HG03571 (cell line): Measurements from ENCODE around the gene TMEM184A.

Experiments
- ATAC-seq: cut with Tn5 transposase; IDR thresholded peaks from one replicate; pipeline ENCODE4 v1.9.1; 2021; ENCODE audit not compliant: unreplicated experiment

The TMEM184A gene

DNA sequence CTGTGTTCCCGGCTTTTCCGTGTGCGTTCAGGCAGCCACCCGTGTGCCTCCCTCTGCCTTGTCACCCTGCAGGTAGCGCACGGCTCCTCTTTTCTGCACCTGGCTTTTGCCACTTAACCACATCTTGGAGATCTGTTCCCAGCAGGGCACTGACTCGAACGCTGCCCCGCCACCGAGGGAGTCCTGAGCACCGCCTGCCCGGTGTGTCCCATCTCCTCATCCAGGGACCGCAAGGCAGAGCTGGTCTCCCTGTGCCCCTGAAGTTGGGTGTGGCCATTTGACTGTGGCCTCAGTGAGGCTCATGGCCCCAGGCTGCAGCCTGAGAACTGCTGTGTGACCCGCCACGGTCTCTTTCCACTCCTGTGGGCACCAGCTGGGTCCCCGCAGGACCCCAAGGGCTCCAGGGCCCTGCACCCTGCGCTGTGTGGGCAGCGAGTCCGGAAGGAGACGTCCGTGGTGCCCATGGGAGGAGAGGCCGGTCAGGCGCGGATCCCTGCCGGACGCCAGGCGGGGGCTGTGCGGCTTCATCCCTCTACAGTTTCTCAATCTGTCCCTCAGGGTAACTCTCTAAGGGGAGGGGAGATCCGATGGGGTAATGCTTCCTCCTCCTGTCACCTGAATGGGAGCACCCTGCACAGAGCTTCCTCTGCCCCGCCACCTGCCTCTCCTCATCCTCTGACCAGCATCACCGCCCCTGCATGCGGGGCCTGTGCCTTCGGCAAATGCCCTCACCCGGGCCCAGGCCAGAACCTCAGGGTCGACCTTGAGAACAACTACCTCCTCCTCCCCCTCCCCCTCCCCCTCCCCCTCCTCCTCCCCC lies 50.1 kb downstream of the TMEM184A start:
- ATAC-seq, result no peak

DNA sequence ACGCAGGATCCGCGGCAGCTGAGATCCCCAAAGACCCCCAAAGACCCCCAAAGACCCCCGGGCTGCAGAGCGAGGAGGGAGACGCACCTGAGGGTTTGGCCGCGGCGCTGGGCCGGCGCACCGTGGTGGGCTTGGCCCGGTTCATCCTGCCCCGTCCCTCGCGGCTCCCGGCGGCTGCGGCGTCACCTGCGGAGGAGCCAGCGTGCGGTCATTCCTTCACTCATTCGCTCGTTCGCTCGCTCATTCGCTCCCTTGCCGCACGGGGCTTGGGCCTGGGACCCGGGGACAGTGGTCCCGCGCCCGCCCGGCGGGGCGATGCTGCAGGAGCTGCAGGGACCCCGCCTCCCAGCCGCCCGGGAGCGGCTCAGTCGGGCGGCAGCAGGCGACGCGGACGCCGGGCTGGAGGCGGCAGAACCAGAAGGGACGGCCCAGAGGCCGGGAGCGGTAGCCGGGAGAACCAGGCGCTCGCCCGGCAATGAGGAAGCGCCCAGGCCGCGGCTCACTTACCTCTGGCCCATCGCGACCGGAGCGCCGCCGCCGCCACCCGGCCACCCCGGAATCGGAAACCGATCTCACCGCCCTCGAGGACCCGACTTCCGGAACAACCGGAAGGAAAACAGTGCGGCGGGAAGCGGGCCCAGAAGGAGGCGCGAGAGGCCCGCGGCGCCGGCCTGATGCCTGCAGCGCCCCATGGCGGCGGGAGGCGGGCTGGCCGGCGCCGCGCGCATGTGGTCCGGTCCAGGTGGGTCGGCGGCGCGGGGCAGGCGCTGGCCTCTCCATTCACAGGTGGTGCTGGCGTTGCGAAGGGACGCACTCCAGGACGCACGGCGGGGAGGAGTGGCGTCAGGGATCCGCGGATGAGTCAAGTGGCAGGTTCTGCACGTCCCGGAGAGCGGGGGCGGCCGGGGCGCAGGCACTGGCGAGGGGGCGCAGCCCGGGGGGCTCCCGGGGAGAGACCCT lies 51.9 kb downstream of the TMEM184A start, which contains the start of gene INTS1:
INTS1 (minus strand) TSS at position 574 of the 960 bp plus-strand sequence; CDS start at position 145, 429 bp downstream.
- peak; percentile 77 for ATAC-seq

DNA sequence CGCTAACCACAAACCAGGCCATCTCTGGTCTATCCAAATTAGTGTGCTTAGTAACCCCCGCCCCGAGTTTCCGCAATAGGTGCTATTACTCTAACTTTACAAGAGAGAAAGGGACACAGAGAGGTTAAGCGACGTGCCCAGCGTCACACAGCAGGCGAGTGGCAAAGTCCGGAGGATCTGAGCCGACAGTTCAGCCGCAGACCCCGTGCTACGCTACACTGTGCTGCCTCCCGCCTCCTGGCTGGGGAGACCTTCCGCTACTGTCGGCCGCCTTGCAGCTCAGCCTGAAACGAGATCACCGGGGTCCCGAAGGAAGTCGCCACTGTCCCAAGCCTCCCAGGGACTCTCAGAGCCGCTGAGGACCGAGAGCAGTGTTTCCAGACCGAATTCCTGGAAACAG lies 52.6 kb downstream of the TMEM184A start:
- no peak for ATAC-seq

DNA sequence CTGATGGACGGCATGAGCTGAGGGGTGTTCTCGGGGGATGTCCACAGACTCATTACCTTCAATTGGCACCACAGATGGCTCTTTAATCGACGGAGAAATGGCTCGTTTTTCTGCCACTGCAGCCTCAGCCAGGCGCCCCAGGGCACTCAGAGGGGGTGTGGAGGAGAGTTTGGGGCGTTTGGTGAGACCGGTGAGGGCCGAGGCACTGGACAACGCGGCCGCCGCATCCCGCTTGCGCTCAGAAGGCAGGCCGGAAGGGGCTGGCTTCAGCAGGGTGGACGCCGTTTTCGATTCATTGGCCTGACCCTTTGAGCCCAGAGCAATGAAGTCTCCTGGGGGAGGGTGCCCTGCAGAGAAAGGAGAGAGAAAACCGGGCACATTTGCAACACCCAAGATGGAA lies 53.2 kb downstream of the TMEM184A start:
- no peak for ATAC-seq

DNA sequence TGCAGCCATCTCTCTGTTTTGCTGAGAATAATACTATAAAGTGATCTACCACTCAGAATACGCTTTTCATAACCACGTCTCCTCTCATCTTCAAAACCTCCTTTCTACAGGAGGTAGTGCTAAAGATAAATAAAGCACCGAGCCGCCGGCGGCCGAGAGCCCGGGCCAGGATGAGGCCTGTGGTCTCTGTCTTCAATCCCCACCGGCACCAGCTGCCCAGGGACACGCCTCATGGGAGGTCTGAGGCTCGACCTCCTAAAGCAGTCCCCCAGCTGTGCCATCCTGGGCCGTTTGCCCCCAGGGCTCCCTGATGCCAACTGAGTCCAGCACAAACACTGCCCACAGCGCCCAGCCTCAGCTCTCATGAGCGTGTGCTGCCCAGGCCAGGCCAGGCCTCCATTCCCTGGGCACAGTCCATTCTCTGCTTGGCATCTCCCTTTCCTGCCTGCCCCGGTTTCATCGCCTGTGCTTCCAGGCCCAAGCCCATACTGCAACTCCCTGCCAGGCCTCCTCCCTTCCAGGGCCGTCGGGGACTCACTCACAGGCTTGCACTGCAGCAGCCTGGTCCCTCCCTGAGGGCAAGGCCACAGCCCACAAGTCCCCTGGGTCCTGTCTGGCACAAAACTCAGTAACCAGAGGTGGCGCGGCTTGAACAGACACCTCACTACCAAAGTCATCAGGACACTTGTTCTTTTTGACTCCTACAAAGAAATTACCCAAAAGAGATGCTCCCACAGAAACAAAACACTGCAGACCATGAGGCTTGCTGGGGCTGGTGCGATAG lies 54.3 kb downstream of the TMEM184A start:
- ATAC-seq, result no peak

DNA sequence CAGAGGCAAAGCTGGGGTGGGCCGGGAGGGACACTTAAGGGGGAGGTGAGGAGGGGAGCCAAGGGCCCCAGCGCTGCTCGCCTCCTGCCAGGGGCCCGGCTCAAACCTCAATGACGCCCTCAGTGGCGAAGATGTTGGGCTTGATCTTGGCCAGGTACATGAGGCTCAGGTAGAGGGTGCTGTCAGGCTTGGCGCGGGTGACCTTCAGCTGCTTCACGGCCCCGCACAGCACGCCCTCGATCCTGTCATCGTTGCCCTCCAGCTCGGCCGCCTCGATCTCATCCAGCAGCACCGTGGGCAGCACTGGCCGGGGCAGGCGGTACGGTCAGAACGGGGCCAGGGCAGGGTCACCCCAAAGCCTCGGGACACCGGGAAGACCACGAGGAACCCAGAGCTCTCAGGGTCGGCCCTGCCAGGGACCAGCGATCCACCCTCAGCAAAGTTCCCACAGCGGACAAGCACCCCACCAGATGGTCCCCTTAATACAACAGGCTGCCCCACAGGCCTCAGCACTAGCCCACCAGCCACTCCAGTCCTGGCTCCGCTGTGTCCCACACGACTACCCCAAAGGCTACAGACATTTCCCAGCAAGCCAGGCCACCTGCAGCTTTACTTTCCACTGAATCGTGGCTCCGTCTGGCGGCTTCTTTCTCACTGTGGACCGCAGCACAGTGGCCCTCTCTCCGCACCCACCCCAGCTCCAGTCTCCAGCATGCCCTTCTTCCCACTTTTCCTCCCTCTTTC lies 55.8 kb downstream of the TMEM184A start:
- no peak for ATAC-seq

DNA sequence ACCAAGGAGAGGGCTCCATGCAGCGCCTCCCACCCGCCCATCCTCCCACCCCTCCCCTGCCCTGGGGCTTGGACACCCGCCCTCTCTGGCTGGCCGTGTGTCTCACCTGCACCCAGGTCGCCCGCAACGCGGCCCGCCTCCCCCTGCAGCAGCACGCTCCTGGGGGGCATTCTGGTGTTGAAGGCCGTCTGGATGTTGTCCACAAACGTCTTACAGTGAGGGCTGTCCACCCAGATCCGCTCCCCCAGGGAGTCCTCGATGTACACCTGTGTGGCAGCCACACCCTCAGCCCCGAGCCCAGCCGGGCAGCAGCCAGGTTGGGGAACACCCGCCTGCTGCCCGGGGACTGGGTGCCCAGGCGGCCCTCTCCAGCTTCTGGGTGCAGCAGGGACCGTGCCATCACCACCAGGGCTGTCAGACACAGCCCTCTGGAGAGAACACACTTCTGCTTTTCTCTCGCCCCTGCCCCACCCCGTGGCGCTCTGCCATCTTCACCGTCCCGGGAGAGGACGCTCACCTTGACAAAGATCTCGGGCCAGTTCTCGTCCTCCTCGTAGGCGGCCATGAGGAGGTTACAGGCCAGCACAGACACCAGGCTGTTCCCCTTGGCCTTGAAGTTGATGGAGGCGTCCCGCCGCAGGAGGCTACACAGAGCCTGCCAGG lies 56.5 kb downstream of the TMEM184A start:
- no peak for ATAC-seq

DNA sequence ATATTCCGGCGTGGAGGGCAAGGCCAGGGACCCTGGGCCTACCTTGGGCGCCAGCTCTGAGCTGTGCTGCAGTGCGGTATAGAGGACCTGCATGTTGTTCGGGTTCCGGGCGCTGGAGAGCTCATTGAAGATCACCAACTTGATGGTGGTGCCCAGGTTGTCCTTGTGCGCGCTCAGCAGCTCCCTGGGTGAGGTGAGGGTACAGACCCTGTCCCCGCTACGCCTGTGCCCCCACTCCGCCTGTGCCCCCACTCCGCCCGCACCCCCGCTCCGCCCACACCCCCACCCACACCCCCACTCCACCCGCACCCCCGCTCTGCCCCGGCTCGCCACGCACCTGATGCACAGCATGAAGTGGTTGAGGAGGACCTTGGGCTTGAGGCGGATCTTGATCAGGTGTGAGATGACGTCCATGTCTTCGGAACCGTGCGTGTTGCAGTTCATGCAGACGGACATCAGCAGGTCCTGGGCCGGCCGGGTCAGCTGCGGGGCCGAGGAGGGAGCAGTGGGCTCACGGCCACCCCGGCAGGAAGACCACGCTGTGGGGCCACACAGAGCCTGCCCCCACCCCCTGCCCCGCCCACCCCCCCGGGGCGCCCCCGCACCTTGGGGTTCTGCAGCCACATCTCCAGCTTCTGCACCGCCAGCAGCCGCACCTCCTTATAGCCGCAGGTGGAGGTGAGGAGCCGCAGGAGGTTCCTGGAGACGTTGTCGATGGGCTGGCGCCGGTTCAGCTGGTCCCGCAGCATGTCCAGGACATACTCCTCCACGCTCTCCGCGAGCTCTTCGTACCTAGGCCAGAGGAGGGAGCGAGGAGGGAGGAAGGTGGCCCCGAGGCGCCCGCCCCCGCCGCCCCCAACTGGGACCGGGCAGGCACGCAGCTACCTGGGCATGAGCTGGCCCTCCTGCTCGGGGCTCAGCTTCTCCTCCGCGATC lies 57.4 kb downstream of the TMEM184A start:
- no peak for ATAC-seq

DNA sequence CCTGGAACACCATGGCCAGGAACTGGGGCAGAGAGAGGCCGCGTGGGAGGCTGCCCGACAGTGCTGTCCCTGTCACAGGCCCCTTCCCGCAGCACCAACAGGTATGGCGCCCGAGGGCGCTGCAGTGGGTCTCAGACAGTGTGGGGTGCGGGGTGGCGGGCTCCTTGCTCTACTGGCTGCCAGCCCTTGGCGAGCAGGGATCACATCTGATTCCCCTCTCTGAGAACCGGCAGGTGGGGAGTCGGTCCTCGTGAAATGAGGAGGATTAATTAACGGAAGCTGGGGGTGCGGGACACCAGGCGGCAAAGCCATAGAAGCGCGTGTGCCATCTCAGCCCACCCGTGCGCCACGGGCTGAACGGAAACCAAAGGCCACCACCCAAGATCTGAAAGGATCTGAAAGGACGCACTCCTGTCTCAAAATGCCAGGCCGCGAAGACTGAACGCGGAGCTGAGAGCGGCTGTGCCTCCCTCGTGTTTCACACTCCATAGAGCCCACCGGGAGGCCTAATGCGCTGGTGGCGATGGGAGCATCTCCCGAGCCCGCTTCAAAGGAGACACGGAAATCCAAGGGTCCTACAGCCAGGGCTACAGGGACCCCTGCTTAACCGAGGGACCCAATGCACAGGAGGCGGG lies 58.6 kb downstream of the TMEM184A start:
- no peak for ATAC-seq

DNA sequence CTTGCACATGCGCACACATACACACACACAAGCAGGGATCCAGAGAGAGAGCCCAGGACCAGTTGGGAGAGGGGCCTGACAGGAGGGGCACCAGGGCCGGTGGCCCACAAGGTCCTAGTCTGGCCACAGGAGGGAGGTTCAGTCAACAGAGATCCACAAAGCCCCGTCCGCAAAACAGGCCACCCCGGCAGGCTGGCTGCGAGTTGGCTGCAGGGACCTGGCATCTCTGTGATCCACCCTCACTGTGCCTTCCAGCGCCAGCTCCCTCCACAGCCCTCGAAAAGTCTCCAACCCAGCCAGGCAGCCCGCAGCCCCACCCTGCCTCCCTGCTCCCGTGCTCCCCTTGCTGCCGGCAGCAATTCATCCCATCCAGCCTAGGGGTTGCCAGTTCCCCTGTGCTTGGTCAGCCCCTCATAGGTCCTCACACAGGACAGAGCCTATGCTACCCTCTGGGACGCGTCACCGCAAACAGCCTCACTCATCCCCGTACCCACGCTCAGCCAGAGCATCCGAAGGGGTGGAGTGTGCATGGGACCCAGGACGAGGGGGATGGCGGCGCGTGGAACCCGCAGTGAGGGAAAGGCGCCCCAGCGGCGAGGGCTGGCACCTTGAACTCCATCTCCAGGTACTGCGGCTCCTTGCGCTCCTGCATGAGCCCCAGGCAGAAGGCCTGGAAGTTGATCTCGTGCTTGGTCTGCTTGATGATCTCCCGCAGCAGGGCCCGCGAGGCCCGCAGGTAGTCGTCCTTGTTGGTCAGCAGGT lies 59.3 kb downstream of the TMEM184A start:
- ATAC-seq, result no peak

DNA sequence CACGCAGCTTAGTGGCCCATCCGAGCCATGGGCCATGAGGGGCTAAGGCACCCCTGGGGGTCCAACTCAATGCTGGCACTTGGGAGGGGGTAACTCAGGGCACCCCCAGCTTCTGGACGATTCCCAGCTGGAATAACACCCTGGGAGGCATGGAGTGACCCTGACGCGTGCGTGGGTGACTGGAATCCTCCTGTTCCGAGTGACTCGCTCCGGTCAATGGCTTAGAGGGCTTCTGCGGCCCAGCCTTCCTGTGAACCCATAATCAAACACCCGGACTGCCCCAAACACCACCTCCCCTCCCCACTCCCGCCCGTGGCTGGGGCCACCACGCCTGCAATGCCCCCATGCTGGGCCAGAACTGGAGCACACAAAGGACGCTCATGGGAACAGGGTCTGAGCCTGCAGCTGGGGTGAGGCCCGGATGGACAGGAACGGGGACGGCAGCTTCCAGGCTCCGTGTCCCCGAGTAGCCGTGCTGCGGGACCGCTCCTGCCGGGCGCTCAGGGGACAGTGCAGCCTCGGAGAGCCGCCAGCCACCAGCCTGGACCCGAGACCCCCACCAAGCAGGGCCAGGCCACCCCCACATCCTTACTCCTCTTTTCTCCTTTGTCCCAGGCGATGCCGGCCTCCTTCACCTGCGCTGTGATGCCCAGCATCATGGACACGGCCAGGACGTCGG lies 60.3 kb downstream of the TMEM184A start:
- no peak for ATAC-seq

DNA sequence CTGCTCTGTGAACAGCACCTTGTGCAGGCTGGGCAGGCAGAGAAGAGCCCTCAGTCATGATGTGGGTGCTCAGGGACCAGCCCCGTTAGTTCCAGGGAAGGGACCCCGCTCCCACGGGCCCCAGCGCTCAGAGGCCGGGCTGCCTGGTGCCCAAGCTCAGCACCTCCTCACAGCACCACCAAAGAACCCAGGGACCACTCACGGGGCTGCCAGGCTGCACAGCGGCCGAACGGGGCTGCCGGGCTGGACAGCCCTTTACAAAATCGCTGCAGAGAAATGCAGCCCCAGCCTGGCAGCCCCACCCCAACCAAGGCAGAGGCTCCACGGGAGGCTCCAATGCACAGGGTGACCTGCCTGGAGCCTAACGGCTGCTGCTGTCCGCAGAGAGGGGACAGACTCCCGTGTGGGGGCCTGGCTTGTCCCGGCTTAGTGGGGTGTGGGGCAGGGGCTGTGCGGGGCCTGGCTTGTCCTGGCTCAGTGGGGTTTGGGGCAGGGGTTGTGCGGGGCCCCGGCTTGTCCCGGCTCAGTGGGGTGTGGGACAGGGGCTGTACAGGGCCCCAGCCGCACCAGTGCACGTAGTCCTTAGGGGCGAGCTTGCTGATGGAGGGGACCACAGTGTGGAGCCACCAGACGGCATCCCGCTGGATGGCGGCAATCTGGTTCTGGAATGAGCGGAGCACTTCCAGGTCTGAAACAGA lies 61.0 kb downstream of the TMEM184A start:
- no peak for ATAC-seq

DNA sequence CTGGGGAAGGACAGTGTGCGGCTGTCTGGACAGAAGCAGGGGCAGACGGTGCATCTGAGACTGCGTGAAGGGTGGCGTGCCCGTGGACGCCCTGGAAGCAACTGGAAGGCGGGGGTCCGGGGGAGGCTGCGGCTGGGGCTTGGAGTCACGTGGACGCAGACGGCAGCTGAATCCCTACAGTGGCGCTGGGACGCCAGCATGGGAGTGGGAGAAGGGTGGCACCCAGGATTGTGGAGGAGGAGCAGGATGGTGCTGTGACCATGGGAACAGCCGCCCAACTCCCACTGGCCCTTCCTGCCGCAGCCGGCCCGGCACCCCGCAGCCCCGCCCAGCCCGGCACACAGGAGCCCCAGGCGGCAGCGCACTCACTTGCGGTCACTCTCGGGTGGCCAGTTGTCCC lies 61.6 kb downstream of the TMEM184A start:
- no peak for ATAC-seq

DNA sequence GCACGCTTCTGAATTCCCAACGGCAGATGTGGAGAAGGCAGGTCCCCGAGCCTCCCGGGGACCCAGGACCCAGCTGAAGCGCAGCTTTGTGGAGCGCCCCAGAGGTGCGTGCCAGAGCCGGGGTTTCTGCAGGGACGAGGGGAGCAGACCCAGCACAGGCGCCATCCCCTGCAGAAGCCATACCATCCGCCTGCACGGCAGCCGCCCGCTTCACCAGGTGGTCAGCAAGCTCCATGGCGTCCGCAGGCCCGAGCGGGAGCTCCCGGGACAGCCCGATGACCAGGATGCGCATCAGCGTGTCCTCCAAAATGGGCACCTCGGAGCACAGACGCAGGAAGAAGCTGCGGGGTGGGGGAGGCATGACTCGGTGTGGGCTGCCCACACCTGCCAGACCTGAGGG lies 62.4 kb downstream of the TMEM184A start:
- no peak for ATAC-seq

DNA sequence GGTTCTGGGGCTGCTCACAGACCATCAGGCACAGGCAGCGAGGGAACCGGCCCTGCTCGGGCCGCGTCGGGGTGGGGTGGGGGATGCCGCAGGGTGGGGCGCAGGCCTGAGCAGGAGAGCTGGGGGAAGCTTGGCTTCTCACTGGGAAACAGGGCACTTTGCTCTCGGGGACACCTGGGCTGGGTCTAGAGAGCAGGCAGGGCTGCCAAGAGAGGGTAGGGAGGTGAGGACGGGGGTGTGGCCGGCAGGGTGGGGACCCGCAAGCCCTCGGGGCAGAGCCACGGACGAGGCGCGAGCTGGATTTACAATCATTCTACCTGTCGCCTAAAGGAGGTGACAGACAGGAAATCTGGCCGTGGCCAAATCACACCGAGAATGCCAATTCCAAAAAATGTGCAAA lies 62.9 kb downstream of the TMEM184A start:
- no peak for ATAC-seq

DNA sequence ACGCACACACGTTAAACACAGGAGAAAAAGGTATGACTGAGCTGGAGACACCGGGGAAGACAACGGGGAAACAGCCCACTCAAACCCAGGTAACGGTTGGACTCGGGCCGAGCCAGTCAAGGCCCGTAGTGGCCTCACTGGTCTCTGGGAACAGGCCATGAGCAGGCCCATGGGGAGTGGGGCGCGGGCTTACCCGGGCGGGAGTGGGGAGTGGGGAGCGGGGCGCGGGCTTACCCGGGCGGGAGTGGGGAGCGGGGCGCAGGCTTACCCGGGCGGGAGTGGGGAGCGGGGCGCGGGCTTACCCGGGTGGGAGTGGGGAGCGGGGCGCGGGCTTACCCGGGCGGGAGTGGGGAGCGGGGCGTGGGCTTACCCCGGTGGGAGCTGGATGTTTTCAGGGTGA lies 63.4 kb downstream of the TMEM184A start:
- ATAC-seq, result no peak
